HepG2 (cell line): ENCODE results near the gene GMPPA. TPM values are rescaled to one million over a fixed set of nuclear protein-coding genes. Genes with fewer than 3 reads are reported as not detected.
A peak's percentile ranks its signal among the peaks of the same experiment; 100 is the strongest.

Experiments
- FOSL2 ChIP-seq: sonication (generic); formaldehyde crosslinking; IDR thresholded peaks from 2 replicates; pipeline ENCODE4 v1.4.0; 2020; ENCODE audit warnings: missing genetic modification reagents
- FOXC1 ChIP-seq: sonication (generic); formaldehyde crosslinking; IDR thresholded peaks from 2 replicates; pipeline ENCODE4 v1.8.0; 2022; ENCODE audit warnings: mild to moderate bottlenecking, missing genetic modification reagents, borderline replicate concordance
- JARID2 ChIP-seq: sonication (generic); formaldehyde crosslinking; IDR thresholded peaks from 2 replicates; pipeline ENCODE4 v1.8.1; 2023; ENCODE audit warnings: missing genetic modification reagents, inconsistent platforms; ENCODE audit not compliant: insufficient replicate concordance
- KDM6A ChIP-seq: IDR thresholded peaks from 2 replicates; pipeline ENCODE4 v1.6.1; 2016; ENCODE audit warnings: low read depth
- MAF1 ChIP-seq: sonication (generic); formaldehyde crosslinking; IDR thresholded peaks from 2 replicates; pipeline ENCODE4 v1.5.0; 2020; ENCODE audit warnings: missing genetic modification reagents, borderline replicate concordance
- PHB2 ChIP-seq: fragments of 450-650 bp; IDR thresholded peaks from 2 replicates; pipeline ENCODE4 v1.6.1; 2018; ENCODE audit not compliant: partially characterized antibody
- SOX5 ChIP-seq: IDR thresholded peaks from 2 replicates; pipeline ENCODE4 v1.6.1; 2016; ENCODE audit warnings: borderline replicate concordance
- TGIF2 ChIP-seq: IDR thresholded peaks from 2 replicates; pipeline ENCODE4 v1.6.1; 2016; ENCODE audit warnings: control low read depth, missing compliant biosample characterization
- ZMYM2 ChIP-seq: sonication (generic); formaldehyde crosslinking; IDR thresholded peaks from 2 replicates; pipeline ENCODE4 v1.8.0; 2022; ENCODE audit warnings: mild to moderate bottlenecking, missing genetic modification reagents
- ZNF468 ChIP-seq: sonication (generic); formaldehyde crosslinking; IDR thresholded peaks from 2 replicates; pipeline ENCODE4 v1.8.0; 2022; ENCODE audit warnings: mild to moderate bottlenecking, moderate library complexity, missing genetic modification reagents
- ZNF749 ChIP-seq: sonication (generic); formaldehyde crosslinking; IDR thresholded peaks from 2 replicates; pipeline ENCODE4 v1.8.0; 2022; ENCODE audit warnings: mild to moderate bottlenecking, missing genetic modification reagents, moderate library complexity, borderline replicate concordance
- ZNF766 ChIP-seq: sonication (generic); formaldehyde crosslinking; IDR thresholded peaks from 2 replicates; pipeline ENCODE4 v1.5.0; 2020; ENCODE audit warnings: missing genetic modification reagents, borderline replicate concordance
- polyA plus RNA-seq, 8 experiments: library from polyadenylated mRNA; depleted of rRNA in 3 of 8; stranded (reverse) in 7 of 8; unstranded in 1 of 8; fragments of >200 nt; fragmentation: Illumina TruSeq in 4 of 8; extraction: Trizol in 4 of 8; gene quantifications; 2 replicates each; pipeline versions ENCODE4 v1.2.1 to v1.2.3, GENCODE V29; 2011 to 2016; ENCODE audit warnings: low read depth in 4 of 8, missing spikeins in 1 of 8, mixed read lengths in 1 of 8; ENCODE audit not compliant: insufficient read depth in 1 of 8
- total RNA-seq, 5 experiments: library from RNA; depleted of rRNA; stranded (reverse); fragments of >200 nt; fragmentation: Illumina TruSeq; extraction: Trizol; gene quantifications; 2 replicates each; pipeline ENCODE4 v1.2.3, GENCODE V29; 2016; ENCODE audit warnings: low read depth in 1 of 5
- TF ChIP-seq, protein P1 (sequence below): sonication (generic); formaldehyde crosslinking; IDR thresholded peaks from 2 replicates; pipeline ENCODE4 v1.5.1; 2020; ENCODE audit warnings: mild to moderate bottlenecking, missing genetic modification reagents, moderate library complexity
- TF ChIP-seq, protein P2 (sequence below): IDR thresholded peaks from 2 replicates; pipeline ENCODE4 v1.6.1; 2016; ENCODE audit warnings: low read depth
- TF ChIP-seq, protein P3 (sequence below): sonication (generic); formaldehyde crosslinking; IDR thresholded peaks from 2 replicates; pipeline ENCODE4 v1.5.0; 2020; ENCODE audit warnings: mild to moderate bottlenecking, missing genetic modification reagents, borderline replicate concordance
- TF ChIP-seq, protein P4 (sequence below): IDR thresholded peaks from 2 replicates; pipeline ENCODE4 v1.6.1; 2016; ENCODE audit warnings: low read depth, control low read depth

The GMPPA gene
- total and polyA plus RNA-seq, 2 of the 13 experiments (the other 11 are each of a cell fraction or from before 2014, with no cell fraction given) = 81.1 to 106 TPM

DNA sequence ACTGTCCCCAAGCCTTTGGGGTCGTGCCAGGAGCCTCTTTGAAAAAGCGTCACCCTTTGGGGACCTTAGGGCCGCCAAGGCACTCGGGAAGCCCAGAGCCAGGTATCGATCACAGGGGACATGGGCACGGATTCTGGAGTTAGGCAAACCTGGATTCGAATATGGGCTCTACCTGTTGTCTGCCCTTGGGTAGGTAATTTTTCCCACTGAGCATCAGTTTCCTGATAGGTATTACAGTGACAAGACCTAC is 54.4 kb downstream of the GMPPA start (continued):
- TF ChIP-seq PHB2 (no peak), KDM6A (CRISPR knock-in tag) (no peak), ZNF468 (CRISPR knock-in tag) (0 out of 2 replicates have a peak, but pooled peaks have one; percentile 16), MAF1 (CRISPR knock-in tag) (0 out of 2 replicates have a peak, but pooled peaks have one; percentile 14), FOXC1 (CRISPR knock-in tag) (peak; percentile 7; the same call in 1 of the 2 replicates), ZMYM2 (CRISPR knock-in tag) (0 out of 2 replicates have a peak, but pooled peaks have one; percentile 21), JARID2 (CRISPR knock-in tag) (no peak), TGIF2 (CRISPR knock-in tag) (0 out of 2 replicates have a peak, but pooled peaks have one; percentile 39), FOSL2 (CRISPR knock-in tag) (no peak), ZNF766 (no peak), SOX5 (CRISPR knock-in tag) (no peak), ZNF749 (CRISPR knock-in tag) (no peak)
- TF ChIP-seq, protein P1, sequence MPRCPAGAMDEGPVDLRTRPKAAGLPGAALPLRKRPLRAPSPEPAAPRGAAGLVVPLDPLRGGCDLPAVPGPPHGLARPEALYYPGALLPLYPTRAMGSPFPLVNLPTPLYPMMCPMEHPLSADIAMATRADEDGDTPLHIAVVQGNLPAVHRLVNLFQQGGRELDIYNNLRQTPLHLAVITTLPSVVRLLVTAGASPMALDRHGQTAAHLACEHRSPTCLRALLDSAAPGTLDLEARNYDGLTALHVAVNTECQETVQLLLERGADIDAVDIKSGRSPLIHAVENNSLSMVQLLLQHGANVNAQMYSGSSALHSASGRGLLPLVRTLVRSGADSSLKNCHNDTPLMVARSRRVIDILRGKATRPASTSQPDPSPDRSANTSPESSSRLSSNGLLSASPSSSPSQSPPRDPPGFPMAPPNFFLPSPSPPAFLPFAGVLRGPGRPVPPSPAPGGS (CRISPR knock-in tag) = no peak
- TF ChIP-seq, protein P2, sequence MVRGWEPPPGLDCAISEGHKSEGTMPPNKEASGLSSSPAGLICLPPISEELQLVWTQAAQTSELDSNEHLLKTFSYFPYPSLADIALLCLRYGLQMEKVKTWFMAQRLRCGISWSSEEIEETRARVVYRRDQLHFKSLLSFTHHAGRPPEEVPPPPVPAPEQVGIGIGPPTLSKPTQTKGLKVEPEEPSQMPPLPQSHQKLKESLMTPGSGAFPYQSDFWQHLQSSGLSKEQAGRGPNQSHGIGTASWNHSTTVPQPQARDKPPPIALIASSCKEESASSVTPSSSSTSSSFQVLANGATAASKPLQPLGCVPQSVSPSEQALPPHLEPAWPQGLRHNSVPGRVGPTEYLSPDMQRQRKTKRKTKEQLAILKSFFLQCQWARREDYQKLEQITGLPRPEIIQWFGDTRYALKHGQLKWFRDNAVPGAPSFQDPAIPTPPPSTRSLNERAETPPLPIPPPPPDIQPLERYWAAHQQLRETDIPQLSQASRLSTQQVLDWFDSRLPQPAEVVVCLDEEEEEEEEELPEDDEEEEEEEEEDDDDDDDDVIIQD (CRISPR knock-in tag) = no peak
- TF ChIP-seq, protein P3, sequence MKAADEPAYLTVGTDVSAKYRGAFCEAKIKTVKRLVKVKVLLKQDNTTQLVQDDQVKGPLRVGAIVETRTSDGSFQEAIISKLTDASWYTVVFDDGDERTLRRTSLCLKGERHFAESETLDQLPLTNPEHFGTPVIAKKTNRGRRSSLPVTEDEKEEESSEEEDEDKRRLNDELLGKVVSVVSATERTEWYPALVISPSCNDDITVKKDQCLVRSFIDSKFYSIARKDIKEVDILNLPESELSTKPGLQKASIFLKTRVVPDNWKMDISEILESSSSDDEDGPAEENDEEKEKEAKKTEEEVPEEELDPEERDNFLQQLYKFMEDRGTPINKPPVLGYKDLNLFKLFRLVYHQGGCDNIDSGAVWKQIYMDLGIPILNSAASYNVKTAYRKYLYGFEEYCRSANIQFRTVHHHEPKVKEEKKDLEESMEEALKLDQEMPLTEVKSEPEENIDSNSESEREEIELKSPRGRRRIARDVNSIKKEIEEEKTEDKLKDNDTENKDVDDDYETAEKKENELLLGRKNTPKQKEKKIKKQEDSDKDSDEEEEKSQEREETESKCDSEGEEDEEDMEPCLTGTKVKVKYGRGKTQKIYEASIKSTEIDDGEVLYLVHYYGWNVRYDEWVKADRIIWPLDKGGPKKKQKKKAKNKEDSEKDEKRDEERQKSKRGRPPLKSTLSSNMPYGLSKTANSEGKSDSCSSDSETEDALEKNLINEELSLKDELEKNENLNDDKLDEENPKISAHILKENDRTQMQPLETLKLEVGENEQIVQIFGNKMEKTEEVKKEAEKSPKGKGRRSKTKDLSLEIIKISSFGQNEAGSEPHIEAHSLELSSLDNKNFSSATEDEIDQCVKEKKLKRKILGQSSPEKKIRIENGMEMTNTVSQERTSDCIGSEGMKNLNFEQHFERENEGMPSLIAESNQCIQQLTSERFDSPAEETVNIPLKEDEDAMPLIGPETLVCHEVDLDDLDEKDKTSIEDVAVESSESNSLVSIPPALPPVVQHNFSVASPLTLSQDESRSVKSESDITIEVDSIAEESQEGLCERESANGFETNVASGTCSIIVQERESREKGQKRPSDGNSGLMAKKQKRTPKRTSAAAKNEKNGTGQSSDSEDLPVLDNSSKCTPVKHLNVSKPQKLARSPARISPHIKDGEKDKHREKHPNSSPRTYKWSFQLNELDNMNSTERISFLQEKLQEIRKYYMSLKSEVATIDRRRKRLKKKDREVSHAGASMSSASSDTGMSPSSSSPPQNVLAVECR (CRISPR knock-in tag) = no peak
- TF ChIP-seq, protein P4, sequence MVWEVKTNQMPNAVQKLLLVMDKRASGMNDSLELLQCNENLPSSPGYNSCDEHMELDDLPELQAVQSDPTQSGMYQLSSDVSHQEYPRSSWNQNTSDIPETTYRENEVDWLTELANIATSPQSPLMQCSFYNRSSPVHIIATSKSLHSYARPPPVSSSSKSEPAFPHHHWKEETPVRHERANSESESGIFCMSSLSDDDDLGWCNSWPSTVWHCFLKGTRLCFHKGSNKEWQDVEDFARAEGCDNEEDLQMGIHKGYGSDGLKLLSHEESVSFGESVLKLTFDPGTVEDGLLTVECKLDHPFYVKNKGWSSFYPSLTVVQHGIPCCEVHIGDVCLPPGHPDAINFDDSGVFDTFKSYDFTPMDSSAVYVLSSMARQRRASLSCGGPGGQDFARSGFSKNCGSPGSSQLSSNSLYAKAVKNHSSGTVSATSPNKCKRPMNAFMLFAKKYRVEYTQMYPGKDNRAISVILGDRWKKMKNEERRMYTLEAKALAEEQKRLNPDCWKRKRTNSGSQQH (CRISPR knock-in tag) = 0 out of 2 replicates have a peak, but pooled peaks have one; percentile 15
- TF ChIP-seq, all 625 proteins: peak for 13
